GM12878 (cell line): Measurements from ENCODE around the gene SIN3B. TPM values are rescaled to one million over a fixed set of nuclear protein-coding genes. Genes with fewer than 3 reads are reported as not detected.

Experiments
- ATAC-seq: fragments of 200-7000 bp; cut with Tn5 transposase; 3 replicates; pipeline ENCODE4 v1.9.1; 2020; ENCODE audit warnings: mild to moderate bottlenecking, moderate library complexity
- BruUV-seq: library from RNA; stranded (reverse); fragments of 400-500 nt; replicated peaks from 2 replicates; lab custom pipeline; 2021; lab: Mats Ljungman, UMichigan
- CTCF ChIA-PET: fragments of 300-600 bp; sonication (Branson Sonifier 250); formaldehyde crosslinking; extraction: SDS; loops from one replicate; lab custom pipeline; 2021; ENCODE audit warnings: inconsistent platforms; lab: Yijun Ruan, JAX
- POLR2A ChIA-PET: fragments of 350-600 bp; formaldehyde crosslinking; extraction: SDS; loops from one replicate; lab custom pipeline; 2021; ENCODE audit warnings: inconsistent platforms; lab: Charles Lee
- RAD21 ChIA-PET: fragments of 300-600 bp; sonication (Branson Sonifier 250); formaldehyde crosslinking; loops from one replicate; lab custom pipeline; 2023; ENCODE audit warnings: antibody characterized with exemption; ENCODE audit not compliant: unreplicated experiment; lab: Charles Lee
- SMC1A ChIA-PET: fragments of 300-600 bp; sonication (Branson Sonifier 250); formaldehyde crosslinking; loops from one replicate; lab custom pipeline; 2023; ENCODE audit not compliant: unreplicated experiment, uncharacterized antibody; lab: Charles Lee
- DNase-seq: peaks from one replicate; pipeline ENCODE4 v3.0.0-alpha.2; 2011; ENCODE audit warnings: low read depth, low spot score
- FAIRE-seq: peaks from 3 replicates; lab custom pipeline; 2011; peaks lifted over from hg19 to GRCh38; lab: Jason Lieb, UNC
- H2AFZ ChIP-seq: 2 replicates; pipeline ENCODE4 v1.6.0; 2011; ENCODE audit warnings: low read depth, low read length, control low read depth; ENCODE audit not compliant: control insufficient read depth
- H3K27ac ChIP-seq: 2 replicates; pipeline ENCODE4 v1.5.1; 2011; ENCODE audit warnings: control low read depth; ENCODE audit not compliant: control insufficient read depth, insufficient read depth
- H3K27me3 ChIP-seq, 2 experiments: replicated peaks in 1 of 2; 2 replicates each; pipeline versions ENCODE4 v1.6.0 to v1.6.1; 2011; ENCODE audit warnings: low read length in 1 of 2; ENCODE audit not compliant: control insufficient read depth in 2 of 2, insufficient read depth in 2 of 2
- H3K36me3 ChIP-seq, 2 experiments: 2 replicates each; pipeline ENCODE4 v1.5.1; 2011; ENCODE audit warnings: low read length in 1 of 2; ENCODE audit not compliant: control insufficient read depth in 2 of 2, insufficient read depth in 2 of 2
- H3K4me1 ChIP-seq: 2 replicates; pipeline ENCODE4 v1.6.1; 2011; ENCODE audit warnings: mild to moderate bottlenecking, low read length, moderate library complexity, mixed read lengths; ENCODE audit not compliant: control insufficient read depth, insufficient read depth
- H3K4me2 ChIP-seq: 2 replicates; pipeline ENCODE4 v1.6.0; 2011; ENCODE audit warnings: control low read depth; ENCODE audit not compliant: control insufficient read depth, insufficient read depth
- H3K4me3 ChIP-seq: fragments of 200-600 bp; sonication (generic); 2 replicates; pipeline ENCODE4 v1.5.1; 2016
- H3K79me2 ChIP-seq: 2 replicates; pipeline ENCODE4 v1.6.0; 2011; ENCODE audit warnings: low read length; ENCODE audit not compliant: control insufficient read depth, insufficient read depth
- H3K9ac ChIP-seq: 2 replicates; pipeline ENCODE4 v1.8.0; 2011; ENCODE audit warnings: low read length, control low read depth, mixed read lengths; ENCODE audit not compliant: control insufficient read depth, insufficient read depth
- H3K9me3 ChIP-seq: replicated peaks from 3 replicates; pipeline ENCODE4 v1.5.1; 2011; ENCODE audit warnings: mild to moderate bottlenecking, low read length; ENCODE audit not compliant: control insufficient read depth, insufficient read depth
- H4K20me1 ChIP-seq: 2 replicates; pipeline ENCODE4 v1.6.0; 2011; ENCODE audit not compliant: control insufficient read depth, insufficient read depth
- ASH2L ChIP-seq: fragments of 300-600, 200-600 bp; sonication (generic); IDR thresholded peaks from 2 replicates; pipeline ENCODE4 v1.6.1; 2017; ENCODE audit warnings: low read depth, mild to moderate bottlenecking, borderline replicate concordance
- BACH1 ChIP-seq: fragments of 450-650 bp; IDR thresholded peaks from 2 replicates; pipeline ENCODE4 v1.6.1; 2017; ENCODE audit warnings: mild to moderate bottlenecking, borderline replicate concordance
- BCLAF1 ChIP-seq: fragments of 450-650 bp; IDR thresholded peaks from 2 replicates; pipeline ENCODE4 v1.6.1; 2017; ENCODE audit warnings: antibody characterized with exemption, mild to moderate bottlenecking, moderate library complexity
- ELK1 ChIP-seq: IDR thresholded peaks from 2 replicates; pipeline ENCODE4 v1.6.1; 2012; ENCODE audit warnings: low read depth, low read length, improper control_type of control experiment
- MYB ChIP-seq: fragments of 150-350 bp; IDR thresholded peaks from 2 replicates; pipeline ENCODE4 v1.6.1; 2014; ENCODE audit warnings: mild to moderate bottlenecking, low read depth, low read length, borderline replicate concordance
- MYC ChIP-seq: IDR thresholded peaks from 2 replicates; pipeline ENCODE4 v1.6.1; 2011; ENCODE audit warnings: mild to moderate bottlenecking, low read length, moderate library complexity, inconsistent platforms; ENCODE audit not compliant: insufficient read depth, insufficient replicate concordance, insufficient read length, severe bottlenecking
- SMARCA5 ChIP-seq: fragments of 450-650 bp; IDR thresholded peaks from 2 replicates; pipeline ENCODE4 v1.6.1; 2017; ENCODE audit warnings: mild to moderate bottlenecking
- SUPT20H ChIP-seq: IDR thresholded peaks from 2 replicates; pipeline ENCODE4 v1.6.1; 2011; ENCODE audit warnings: low read depth, mild to moderate bottlenecking, low read length, moderate library complexity, borderline replicate concordance; ENCODE audit not compliant: control insufficient read depth
- SUZ12 ChIP-seq: fragments of 200-600 bp; sonication (generic); IDR thresholded peaks from one replicate; pipeline ENCODE4 v1.6.1; 2018; ENCODE audit warnings: antibody characterized with exemption, mild to moderate bottlenecking; ENCODE audit not compliant: unreplicated experiment
- YBX1 ChIP-seq: fragments of 450-650 bp; IDR thresholded peaks from 2 replicates; pipeline ENCODE4 v1.6.1; 2016; ENCODE audit warnings: antibody characterized with exemption
- ZBED1 ChIP-seq: IDR thresholded peaks from 2 replicates; pipeline ENCODE4 v1.6.1; 2016; ENCODE audit warnings: borderline replicate concordance
- WGBS: methylation state at CpG from one replicate; pipeline ENCODE4 v1.1.6; 2016; ENCODE audit warnings: low lambda C conversion rate; ENCODE audit not compliant: insufficient replicate concordance, insufficient coverage; ENCODE audit errors: missing lambda C conversion rate; 5-methylcytosine and 5-hydroxymethylcytosine counted together
- in situ Hi-C: fragments of 300-500 bp; cut with MboI; formaldehyde crosslinking; loops from 9 replicates; pipeline ENCODE4 v1.14.3; 2018; ENCODE audit warnings: mixed read lengths
- intact Hi-C: fragments of 100-400 bp; cut with micrococcal nuclease; formaldehyde crosslinking; loops from one replicate; pipeline ENCODE4 v1.14.2; 2022; ENCODE audit not compliant: unreplicated experiment
- polyA plus RNA-seq, 11 experiments: library from polyadenylated mRNA; depleted of rRNA in 4 of 11; unstranded in 6 of 11; stranded (reverse) in 5 of 11; fragments of >200 nt; fragmentation: Nextera tagmentation in 4 of 11; fragmentation: Illumina TruSeq in 1 of 11; extraction: Ambion mirVana in 4 of 11; extraction: Trizol in 1 of 11; gene quantifications; 1 replicate in 1 of 11; 2 replicates in 10 of 11; pipeline versions ENCODE4 v1.2.1 to v1.2.3, GENCODE V29; 2011 to 2016; ENCODE audit warnings: inconsistent platforms in 2 of 11, missing spikeins in 2 of 11, low read depth in 1 of 11
- total RNA-seq, 4 experiments: library from RNA; depleted of rRNA in 3 of 4; stranded (reverse); fragments of >200 nt in 3 of 4; fragmentation: Illumina TruSeq in 1 of 4; extraction: Trizol in 1 of 4; gene quantifications; 2 replicates each; pipeline versions ENCODE4 v1.2.1 to v1.2.3, GENCODE V29; 2013 to 2021
- TF ChIP-seq, protein P1 (sequence below): fragments of 450-650 bp; IDR thresholded peaks from 2 replicates; pipeline ENCODE4 v1.6.1; 2014; ENCODE audit warnings: mild to moderate bottlenecking

The SIN3B gene
- total and polyA plus RNA-seq, 10 of the 15 experiments (the other 5 are each of a cell fraction or from before 2014, with no cell fraction given): 0.68 to 34.5 (median 15.8) TPM

DNA sequence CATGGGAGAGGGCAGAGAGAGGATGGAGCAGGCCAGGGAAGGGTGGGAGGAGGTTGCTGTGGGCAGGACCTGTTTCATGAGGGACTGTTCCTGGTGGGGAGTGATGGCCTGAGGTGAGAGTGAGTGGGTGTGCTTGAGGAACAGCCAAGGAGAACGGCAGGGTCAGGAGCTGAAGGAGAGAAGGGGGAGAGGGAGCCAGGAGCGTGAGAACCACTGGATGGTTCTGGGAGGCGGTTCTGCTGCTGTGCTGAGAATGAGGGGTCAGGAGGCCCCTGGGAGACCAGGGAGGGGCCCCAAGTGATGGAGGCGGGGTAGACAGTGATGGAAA, 7.8 kb downstream of the SIN3B start:
- no TSS peak for BruUV-seq
- CTCF ChIA-PET: interaction anchor here (1.0 to 1.4 kb wide), 2 partner anchors 12 to 119 kb away, joined by 3 read pairs; no protein-coding TSS in a partner anchor
- H3K4me1 ChIP-seq: peaks cover 27% of the 10 kb centered on the region
- H3K27me3 ChIP-seq: no peaks in the 10 kb centered on the region
- DNase-seq (no peak), FAIRE-seq (no peak), ATAC-seq (no peak)
- H3K36me3 ChIP-seq: peaks cover 4 to 12% of the 10 kb centered on the region in 2 experiments
- H2AFZ ChIP-seq: no peak overlapping the region
- H3K9me3 ChIP-seq: 0 out of 3 replicates have a peak, but pooled peaks cover 2% of the 10 kb centered on the region
- intact Hi-C loops (loop anchor here (2.0 to 10.0 kb wide), 2 partner anchors 62 to 122 kb away; partner anchors contain the start of gene NWD1), in situ Hi-C loops (no loop called here)
- RAD21 ChIA-PET: no interaction called here
- 98% methylated on average over 4 of the region's 4 CpGs for WGBS
- no peak for TF ChIP-seq ASH2L
- no peak for TF ChIP-seq MYB
- no peak for TF ChIP-seq BACH1
- no peak for TF ChIP-seq SUZ12
- TF ChIP-seq YBX1: no peak
- no peak overlapping the region for H3K4me3 ChIP-seq
- POLR2A ChIA-PET: interaction anchor here (1.3 kb wide), 1 partner anchor 176 kb away, joined by 6 read pairs; the partner anchor contains the start of gene TMEM38A
- no peaks in the 10 kb centered on the region for H4K20me1 ChIP-seq
- no peak overlapping the region for H3K27ac ChIP-seq
- SMC1A ChIA-PET: interaction anchor here (1.8 kb wide), 1 partner anchor 63 kb away, joined by 9 read pairs; no protein-coding TSS in a partner anchor
- H3K79me2 ChIP-seq: peaks cover 2% of the 10 kb centered on the region; the same call in 1 of the 2 replicates
- no peak overlapping the region for H3K9ac ChIP-seq
- H3K4me2 ChIP-seq: no peak overlapping the region

DNA sequence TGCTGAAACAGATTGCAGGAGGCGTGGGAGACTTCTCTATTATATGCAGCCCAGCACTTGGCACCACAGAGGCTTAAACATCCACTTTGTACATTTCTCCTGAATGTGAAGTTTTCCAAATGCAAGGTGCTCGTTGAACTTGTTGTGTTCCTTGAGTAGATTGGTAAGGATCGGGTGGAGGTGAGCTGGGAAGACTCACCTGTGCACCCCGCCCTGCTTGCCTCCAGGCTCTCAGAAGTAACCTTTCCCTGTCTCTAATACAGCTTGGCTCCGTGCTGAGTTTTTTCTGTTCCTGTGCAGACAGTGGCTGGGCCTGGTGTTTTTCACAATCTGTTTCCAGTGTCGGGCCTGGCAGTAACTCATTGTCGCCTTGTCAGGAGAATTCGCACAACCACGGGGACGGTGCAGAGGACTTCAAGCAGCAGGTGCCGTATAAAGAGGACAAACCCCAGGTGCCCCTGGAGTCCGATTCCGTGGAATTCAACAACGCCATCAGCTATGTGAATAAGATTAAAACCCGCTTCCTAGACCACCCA, 12.3 kb downstream of the SIN3B start:
- no peak overlapping the region for H3K27ac ChIP-seq
- ChIA-PET RAD21 (no interaction called here), SMC1A (no interaction called here), POLR2A (no interaction called here), CTCF (no interaction called here)
- no peaks in the 10 kb centered on the region for H3K4me1 ChIP-seq
- WGBS: over 99% methylated on average over 15 of the region's 15 CpGs
- intact Hi-C loops (no loop called here), in situ Hi-C loops (no loop called here)
- H2AFZ ChIP-seq: no peak overlapping the region
- ATAC-seq (no peak), DNase-seq (no peak), FAIRE-seq (no peak)
- no peaks in the 10 kb centered on the region for H3K9me3 ChIP-seq
- H3K36me3 ChIP-seq: peaks cover 7 to 9% of the 10 kb centered on the region in 2 experiments
- no TSS peak for BruUV-seq
- H4K20me1 ChIP-seq: no peaks in the 10 kb centered on the region
- H3K9ac ChIP-seq: no peak overlapping the region
- no peak overlapping the region for H3K4me2 ChIP-seq
- H3K79me2 ChIP-seq: peaks cover 2% of the 10 kb centered on the region; the same call in 1 of the 2 replicates
- no peak overlapping the region for H3K4me3 ChIP-seq
- H3K27me3 ChIP-seq: no peaks in the 10 kb centered on the region
- TF ChIP-seq ZBED1 (no peak), SMARCA5 (no peak), BCLAF1 (no peak), MYC (no peak), SUPT20H (no peak), ELK1 (no peak)
- TF ChIP-seq, protein P1, sequence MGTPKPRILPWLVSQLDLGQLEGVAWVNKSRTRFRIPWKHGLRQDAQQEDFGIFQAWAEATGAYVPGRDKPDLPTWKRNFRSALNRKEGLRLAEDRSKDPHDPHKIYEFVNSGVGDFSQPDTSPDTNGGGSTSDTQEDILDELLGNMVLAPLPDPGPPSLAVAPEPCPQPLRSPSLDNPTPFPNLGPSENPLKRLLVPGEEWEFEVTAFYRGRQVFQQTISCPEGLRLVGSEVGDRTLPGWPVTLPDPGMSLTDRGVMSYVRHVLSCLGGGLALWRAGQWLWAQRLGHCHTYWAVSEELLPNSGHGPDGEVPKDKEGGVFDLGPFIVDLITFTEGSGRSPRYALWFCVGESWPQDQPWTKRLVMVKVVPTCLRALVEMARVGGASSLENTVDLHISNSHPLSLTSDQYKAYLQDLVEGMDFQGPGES: no peak
